HG03442 (cell line): ENCODE measurements around the gene LAMC3.
"Not testable (repeated sequence)": the region's sequence is repeated elsewhere in the genome, so short reads cannot be mapped to it uniquely, and the experiment has no call there.

Experiments used
- ATAC-seq: cut with Tn5 transposase; IDR thresholded peaks from one replicate; pipeline ENCODE4 v1.9.1; 2021; ENCODE audit warnings: mild to moderate bottlenecking, moderate library complexity; ENCODE audit not compliant: unreplicated experiment

Gene LAMC3

GRCh38 chr9:131114084-131114535 lies 105.1 kb downstream of the LAMC3 start:
- ATAC-seq = no peak

GRCh38 chr9:131115360-131115742 lies 106.4 kb downstream of the LAMC3 start:
- not testable (repeated sequence) for ATAC-seq

GRCh38 chr9:131116281-131117120 lies 107.5 kb downstream of the LAMC3 start:
- ATAC-seq = no peak

- ATAC-seq = no peak
Measured at GRCh38 chr9:131117121-131117761, 108.3 kb downstream of the LAMC3 start.

GRCh38 chr9:131117762-131118145 lies 108.8 kb downstream of the LAMC3 start:
- no peak for ATAC-seq

- ATAC-seq = no peak
Measured at GRCh38 chr9:131119600-131119999, 110.6 kb downstream of the LAMC3 start.

GRCh38 chr9:131120620-131121228 lies 111.8 kb downstream of the LAMC3 start:
- no peak for ATAC-seq

- ATAC-seq = no peak
Measured at GRCh38 chr9:131121346-131121745, 112.4 kb downstream of the LAMC3 start.

- no peak for ATAC-seq
Measured at GRCh38 chr9:131122158-131122557, 113.2 kb downstream of the LAMC3 start.

- no peak for ATAC-seq
Measured at GRCh38 chr9:131125038-131125287, 116.0 kb downstream of the LAMC3 start.

GRCh38 chr9:131125288-131126058 lies 116.5 kb downstream of the LAMC3 start, which contains the start of gene NUP214:
NUP214 (plus strand) TSS chr9:131125586; CDS start chr9:131125705, 119 bp downstream.
- peak; percentile 96 for ATAC-seq

- ATAC-seq = no peak
Measured at GRCh38 chr9:131126059-131126426, 117.1 kb downstream of the LAMC3 start.

GRCh38 chr9:131129183-131129582 lies 120.2 kb downstream of the LAMC3 start:
- no peak for ATAC-seq

GRCh38 chr9:131138676-131139075 lies 129.7 kb downstream of the LAMC3 start:
- ATAC-seq = no peak

- ATAC-seq = no peak
Measured at GRCh38 chr9:131140112-131140511, 131.1 kb downstream of the LAMC3 start.

GRCh38 chr9:131140550-131140949 lies 131.6 kb downstream of the LAMC3 start:
- no peak for ATAC-seq

GRCh38 chr9:131142160-131142559 lies 133.2 kb downstream of the LAMC3 start:
- ATAC-seq = no peak
